CD4-positive, alpha-beta T cell (primary cell): ENCODE data around the gene SYT2. TPM values are rescaled to one million over a fixed set of nuclear protein-coding genes. Genes with fewer than 3 reads are reported as not detected.

Experiments
- ATAC-seq: fragments of 200-7000 bp; cut with Tn5 transposase; one replicate; pipeline ENCODE4 v1.10.0; 2022; ENCODE audit warnings: mild to moderate bottlenecking; ENCODE audit not compliant: poor library complexity
- CTCF ChIA-PET: fragments of 350-600 bp; sonication (Branson Sonifier 250); formaldehyde crosslinking; loops from one replicate; lab custom pipeline; 2021; ENCODE audit warnings: antibody characterized with exemption, inconsistent platforms; lab: Charles Lee
- POLR2A ChIA-PET: fragments of 350-600 bp; sonication (Branson Sonifier 250); formaldehyde crosslinking; loops from one replicate; lab custom pipeline; 2021; ENCODE audit warnings: antibody characterized with exemption, inconsistent platforms; lab: Charles Lee
- DNase-seq, 14 experiments: peaks; one replicate each; pipeline ENCODE4 v3.0.0-alpha.2; 2013 to 2020; ENCODE audit warnings: mixed read lengths in 2 of 14
- H3K27ac ChIP-seq, 2 donors: one replicate each; pipeline versions ENCODE4 v1.5.1 to v1.7.0; 2013; ENCODE audit warnings: low read length in 2 of 2, low read depth in 1 of 2, mild to moderate bottlenecking in 1 of 2
- H3K27me3 ChIP-seq, 2 experiments: 1 replicate in 1 of 2; 2 replicates in 1 of 2; pipeline versions ENCODE4 v1.6.1 to v1.7.0; 2013; ENCODE audit warnings: low read length in 2 of 2, control low read depth in 1 of 2, mild to moderate bottlenecking in 1 of 2, moderate library complexity in 1 of 2; ENCODE audit not compliant: insufficient read depth in 2 of 2, control insufficient read depth in 1 of 2
- H3K36me3 ChIP-seq: one replicate; pipeline ENCODE4 v1.6.1; 2013; ENCODE audit warnings: low read length, control low read depth; ENCODE audit not compliant: insufficient read depth
- H3K4me1 ChIP-seq: one replicate; pipeline ENCODE4 v1.6.1; 2013; ENCODE audit warnings: low read length, control low read depth; ENCODE audit not compliant: insufficient read depth
- H3K4me3 ChIP-seq: one replicate; pipeline ENCODE4 v1.5.1; 2013; ENCODE audit warnings: mild to moderate bottlenecking, low read length, moderate library complexity
- H3K9me3 ChIP-seq, 2 experiments: 1 replicate in 1 of 2; 2 replicates in 1 of 2; pipeline versions ENCODE4 v1.6.1 to v1.7.0; 2013; ENCODE audit warnings: low read length in 2 of 2, mild to moderate bottlenecking in 2 of 2, control low read depth in 1 of 2, moderate library complexity in 1 of 2; ENCODE audit not compliant: control insufficient read depth in 1 of 2, insufficient read depth in 1 of 2
- H3K27ac Mint-ChIP-seq: one replicate; pipeline ENCODE4 v1.8.0; 2020; ENCODE audit warnings: mixed read lengths
- H3K27me3 Mint-ChIP-seq: one replicate; pipeline ENCODE4 v1.8.0; 2021; ENCODE audit warnings: mixed read lengths
- H3K36me3 Mint-ChIP-seq: one replicate; pipeline ENCODE4 v1.8.0; 2021; ENCODE audit warnings: low read depth, mixed read lengths
- H3K4me1 Mint-ChIP-seq: one replicate; pipeline ENCODE4 v1.8.0; 2021; ENCODE audit warnings: low read depth, mixed read lengths
- H3K4me3 Mint-ChIP-seq: one replicate; pipeline ENCODE4 v1.8.0; 2020; ENCODE audit warnings: mild to moderate bottlenecking, mixed read lengths
- H3K9me3 Mint-ChIP-seq: one replicate; pipeline ENCODE4 v1.8.0; 2020; ENCODE audit warnings: mixed read lengths
- intact Hi-C, 2 experiments: fragments of 100-400 bp; cut with DNase I in 1 of 2; cut with micrococcal nuclease in 1 of 2; formaldehyde crosslinking; loops; one replicate each; pipeline versions ENCODE4 v1.15.1 to v1.9.0; 2023 to 2025; cut with DNase I, micrococcal nuclease
- total RNA-seq, 174 experiments: library from RNA in 2 of 174; stranded (reverse) in 2 of 174; gene quantifications; one replicate each; pipeline ENCODE4 v1.2.3 and lab custom pipeline; 2021 to 2026
- TF ChIP-seq, protein P1 (sequence below): fragments of 200-600 bp; IDR thresholded peaks from one replicate; pipeline ENCODE4 v1.8.0; 2022; ENCODE audit warnings: antibody characterized with exemption, mild to moderate bottlenecking

Gene SYT2
- total RNA-seq, 2 experiments from 2014 or later: not detected

GRCh38 chr1:202593845-202594244 lies 116.4 kb downstream of the SYT2 start:
- intact Hi-C loops: no loop called here
- ATAC-seq (no peak), DNase-seq (no peak)
- H3K27me3 ChIP-seq: no peaks in the 10 kb centered on the region
- H3K36me3 Mint-ChIP-seq: no peaks in the 10 kb centered on the region
- H3K27ac ChIP-seq: no peak overlapping the region
- no peaks in the 10 kb centered on the region for H3K4me1 Mint-ChIP-seq
- ChIA-PET POLR2A (no interaction called here), CTCF (no interaction called here)
- no peaks in the 10 kb centered on the region for H3K4me1 ChIP-seq
- no peak overlapping the region for H3K27ac Mint-ChIP-seq
- H3K27me3 Mint-ChIP-seq: no peaks in the 10 kb centered on the region
- no peak overlapping the region for H3K4me3 Mint-ChIP-seq
- H3K4me3 ChIP-seq: no peak overlapping the region
- TF ChIP-seq, protein P1, sequence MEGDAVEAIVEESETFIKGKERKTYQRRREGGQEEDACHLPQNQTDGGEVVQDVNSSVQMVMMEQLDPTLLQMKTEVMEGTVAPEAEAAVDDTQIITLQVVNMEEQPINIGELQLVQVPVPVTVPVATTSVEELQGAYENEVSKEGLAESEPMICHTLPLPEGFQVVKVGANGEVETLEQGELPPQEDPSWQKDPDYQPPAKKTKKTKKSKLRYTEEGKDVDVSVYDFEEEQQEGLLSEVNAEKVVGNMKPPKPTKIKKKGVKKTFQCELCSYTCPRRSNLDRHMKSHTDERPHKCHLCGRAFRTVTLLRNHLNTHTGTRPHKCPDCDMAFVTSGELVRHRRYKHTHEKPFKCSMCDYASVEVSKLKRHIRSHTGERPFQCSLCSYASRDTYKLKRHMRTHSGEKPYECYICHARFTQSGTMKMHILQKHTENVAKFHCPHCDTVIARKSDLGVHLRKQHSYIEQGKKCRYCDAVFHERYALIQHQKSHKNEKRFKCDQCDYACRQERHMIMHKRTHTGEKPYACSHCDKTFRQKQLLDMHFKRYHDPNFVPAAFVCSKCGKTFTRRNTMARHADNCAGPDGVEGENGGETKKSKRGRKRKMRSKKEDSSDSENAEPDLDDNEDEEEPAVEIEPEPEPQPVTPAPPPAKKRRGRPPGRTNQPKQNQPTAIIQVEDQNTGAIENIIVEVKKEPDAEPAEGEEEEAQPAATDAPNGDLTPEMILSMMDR: no peak
- H3K9me3 Mint-ChIP-seq: no peaks in the 10 kb centered on the region
- no peaks in the 10 kb centered on the region for H3K9me3 ChIP-seq
- H3K36me3 ChIP-seq: no peaks in the 10 kb centered on the region

DNA sequence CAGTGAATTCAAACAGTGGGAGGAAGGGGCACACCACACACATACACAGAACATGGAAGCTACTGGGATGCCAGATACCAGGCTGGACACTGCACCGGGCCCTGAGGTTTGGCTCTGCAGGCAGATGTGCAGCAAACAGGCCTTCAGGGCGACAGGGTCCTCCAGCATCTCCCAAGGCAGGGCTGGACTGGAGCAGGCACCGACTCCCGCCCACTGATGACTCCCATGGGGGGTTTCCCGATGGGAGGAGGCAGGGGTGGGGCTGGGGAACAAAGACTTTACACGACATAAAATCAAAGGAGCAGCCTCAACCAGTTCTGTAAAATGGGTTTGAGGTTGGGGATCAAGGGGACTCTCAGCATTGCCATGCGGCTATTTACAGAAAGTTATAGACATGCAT lies 118.1 kb downstream of the SYT2 start:
- no peaks in the 10 kb centered on the region for H3K9me3 ChIP-seq
- no peaks in the 10 kb centered on the region for H3K27me3 Mint-ChIP-seq
- H3K9me3 Mint-ChIP-seq: no peaks in the 10 kb centered on the region
- H3K27me3 ChIP-seq: no peaks in the 10 kb centered on the region
- ATAC-seq: no peak
- no peaks in the 10 kb centered on the region for H3K4me1 Mint-ChIP-seq
- CTCF ChIA-PET: no interaction called here
- no peak overlapping the region for H3K27ac ChIP-seq
- H3K4me3 Mint-ChIP-seq: no peak overlapping the region
- H3K27ac Mint-ChIP-seq: no peak overlapping the region
- no peaks in the 10 kb centered on the region for H3K4me1 ChIP-seq
- TF ChIP-seq, protein P1: no peak
- intact Hi-C loops: no loop called here
- POLR2A ChIA-PET: no interaction called here
- no peak for DNase-seq
- H3K36me3 ChIP-seq: no peaks in the 10 kb centered on the region
- no peaks in the 10 kb centered on the region for H3K36me3 Mint-ChIP-seq
- no peak overlapping the region for H3K4me3 ChIP-seq

DNA sequence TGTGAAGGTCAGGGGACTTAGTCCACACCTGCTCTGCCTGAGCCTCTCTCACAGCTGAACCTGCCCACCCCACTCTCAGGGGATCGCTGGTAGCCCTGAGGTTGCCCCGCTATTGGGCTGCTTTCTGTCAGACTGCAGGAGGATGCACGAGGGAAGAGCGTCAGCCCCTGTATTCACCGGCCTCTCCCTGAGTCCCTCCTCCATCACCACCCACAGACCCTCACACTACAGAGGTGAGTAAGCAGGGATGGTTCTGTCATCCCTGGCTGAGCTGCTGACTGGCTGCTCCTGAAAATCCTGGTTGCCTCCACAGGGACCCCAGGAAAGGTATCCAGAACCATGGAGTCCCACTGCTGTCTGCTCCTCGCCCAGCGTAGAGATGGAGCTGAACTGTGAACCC lies 118.7 kb downstream of the SYT2 start:
- Mint-ChIP-seq H3K27ac (no peak overlapping the region), H3K4me1 (no peaks in the 10 kb centered on the region), H3K4me3 (no peak overlapping the region), H3K9me3 (no peaks in the 10 kb centered on the region), H3K27me3 (no peaks in the 10 kb centered on the region), H3K36me3 (no peaks in the 10 kb centered on the region)
- Histone ChIP-seq H3K27me3 (no peaks in the 10 kb centered on the region), H3K4me3 (no peak overlapping the region), H3K4me1 (no peaks in the 10 kb centered on the region), H3K27ac (no peak overlapping the region), H3K36me3 (no peaks in the 10 kb centered on the region), H3K9me3 (no peaks in the 10 kb centered on the region)
- CTCF ChIA-PET: no interaction called here
- TF ChIP-seq, protein P1: no peak
- DNase-seq (no peak), ATAC-seq (no peak)
- intact Hi-C loops: no loop called here
- POLR2A ChIA-PET: no interaction called here
